Naive thymus-derived CD8-positive, alpha-beta T cell (primary cell): ENCODE measurements around the gene INSL3. TPM values are rescaled to one million over a fixed set of nuclear protein-coding genes. Genes with fewer than 3 reads are reported as not detected.

ENCODE experiments used
- ATAC-seq, 2 donors: fragments of 150-1000 bp; cut with Tn5 transposase in 1 of 2; sonication (Bioruptor Pico), chemical (Tn5 transposase) in 1 of 2; 1 replicate in 1 of 2; 2 replicates in 1 of 2; pipeline ENCODE4 v1.10.0; 2021; ENCODE audit warnings: mild to moderate bottlenecking in 2 of 2, moderate library complexity in 2 of 2
- POLR2A ChIA-PET: fragments of 350-600 bp; sonication (Branson Sonifier 250); formaldehyde crosslinking; loops from one replicate; lab custom pipeline; 2021; ENCODE audit warnings: antibody characterized with exemption; lab: Charles Lee
- DNase-seq, 10 donors: peaks; one replicate each; pipeline versions ENCODE4 v3.0.0 to v3.0.0-alpha.2; 2020 to 2022
- H3K27ac Mint-ChIP-seq, 10 donors: one replicate each; pipeline ENCODE4 v1.8.0; 2020 to 2022; ENCODE audit warnings: mild to moderate bottlenecking in 10 of 10, mixed read lengths in 10 of 10, moderate library complexity in 4 of 10, inconsistent platforms in 1 of 10
- H3K27me3 Mint-ChIP-seq, 5 donors: one replicate each; pipeline ENCODE4 v1.8.0; 2021 to 2022; ENCODE audit warnings: mixed read lengths in 5 of 5
- H3K36me3 Mint-ChIP-seq, 3 donors: one replicate each; pipeline ENCODE4 v1.8.0; 2020 to 2022; ENCODE audit warnings: mixed read lengths in 3 of 3, mild to moderate bottlenecking in 2 of 3, inconsistent platforms in 1 of 3
- H3K4me1 Mint-ChIP-seq, 4 donors: one replicate each; pipeline ENCODE4 v1.8.0; 2021 to 2022; ENCODE audit warnings: mixed read lengths in 4 of 4
- H3K4me3 Mint-ChIP-seq, 10 donors: one replicate each; pipeline ENCODE4 v1.8.0; 2020 to 2022; ENCODE audit warnings: mild to moderate bottlenecking in 10 of 10, mixed read lengths in 10 of 10, moderate library complexity in 6 of 10, inconsistent platforms in 1 of 10
- H3K9me3 Mint-ChIP-seq, 9 donors: one replicate each; pipeline ENCODE4 v1.8.0; 2020 to 2022; ENCODE audit warnings: mixed read lengths in 9 of 9, mild to moderate bottlenecking in 3 of 9, inconsistent platforms in 1 of 9, moderate library complexity in 1 of 9
- polyA plus RNA-seq, 3 donors: library from polyadenylated mRNA; unstranded; fragments of 300-500 nt; fragmentation: Illumina TruSeq; gene quantifications; one replicate each; pipeline ENCODE4 v1.2.3, GENCODE V29; 2021
- total RNA-seq, 8 experiments: library from RNA in 2 of 8; stranded (reverse) in 2 of 8; gene quantifications; one replicate each; pipeline ENCODE4 v1.2.3 and lab custom pipeline; 2021 to 2026

INSL3 gene, protein sequence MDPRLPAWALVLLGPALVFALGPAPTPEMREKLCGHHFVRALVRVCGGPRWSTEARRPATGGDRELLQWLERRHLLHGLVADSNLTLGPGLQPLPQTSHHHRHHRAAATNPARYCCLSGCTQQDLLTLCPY
- 1 to 10 TPM; 2.7 to 3.6 TPM for total RNA-seq
- 1 to 10 TPM in 2 of 3 donors, under 1 TPM in 1; 0.97 to 3.0 (median 1.9) TPM for polyA plus RNA-seq
- total RNA-seq (lab: John Stamatoyannopoulos, UW), result 1.1 to 2.3 (median 1.8) reads per million in 6 experiments

DNA sequence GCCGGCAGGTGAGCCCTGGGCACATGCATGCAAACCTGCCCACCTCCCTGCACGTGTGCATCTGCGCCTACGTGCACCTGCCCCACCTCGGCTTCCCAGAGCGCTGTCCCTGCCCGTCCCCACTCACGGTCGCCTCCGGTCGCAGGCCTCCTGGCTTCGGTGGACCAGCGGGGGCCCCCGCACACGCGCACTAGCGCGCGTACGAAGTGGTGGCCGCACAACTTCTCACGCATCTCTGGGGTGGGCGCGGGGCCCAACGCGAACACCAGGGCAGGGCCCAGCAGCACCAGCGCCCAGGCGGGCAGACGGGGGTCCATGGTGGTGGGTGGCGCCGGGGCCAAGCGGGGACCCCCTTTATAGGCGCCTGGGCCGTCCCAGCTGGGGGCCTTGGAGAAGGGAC, at the start of gene INSL3:
TSS of gene INSL3 (minus strand) at position 330 of the 400 bp plus-strand sequence. CDS start at position 317, 13 bp downstream.
- H3K27me3 Mint-ChIP-seq, result no peaks in the 10 kb centered on the region
- H3K27ac Mint-ChIP-seq, result peak within 1 kb of the TSS in 1 of 10 donors; percentile 17
- peaks cover 0 to 19% (median 7%) of the 10 kb centered on the region in 3 donors for H3K36me3 Mint-ChIP-seq
- H3K4me1 Mint-ChIP-seq, result peaks cover 0 to 5% (median 3%) of the 10 kb centered on the region in 4 donors
- DNase-seq (no peak), ATAC-seq (no peak)
- no peak within 1 kb of the TSS for H3K4me3 Mint-ChIP-seq
- POLR2A ChIA-PET, result interaction anchor here (0.7 kb wide), 1 partner anchor 1632 kb away, joined by 3 read pairs; no protein-coding TSS in a partner anchor
- no peaks in the 10 kb centered on the region for H3K9me3 Mint-ChIP-seq

DNA sequence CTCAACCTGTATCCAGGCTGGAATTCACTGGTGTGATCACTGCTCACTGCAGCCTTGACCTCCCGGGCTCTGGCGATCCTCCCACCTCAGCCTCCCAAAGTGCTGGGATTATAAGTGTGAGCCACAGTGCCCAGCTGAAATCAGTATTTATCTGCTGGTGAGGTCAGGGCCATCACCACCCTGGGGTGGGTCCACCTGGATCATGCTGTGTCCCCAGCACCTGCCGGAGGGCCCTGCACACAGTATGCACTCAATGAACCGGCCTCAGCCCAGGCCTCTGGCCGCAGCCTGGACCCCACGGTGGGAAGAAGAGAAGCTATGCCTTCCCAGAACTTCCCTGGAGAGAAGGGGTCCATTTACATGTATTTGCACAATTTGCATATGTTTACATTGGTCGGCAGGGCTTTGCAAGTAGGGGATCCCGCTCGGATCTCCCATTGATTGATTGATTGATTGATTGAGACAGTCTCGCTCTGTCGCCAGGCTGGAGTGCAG, 47.8 kb upstream of the INSL3 start:
- Mint-ChIP-seq H3K9me3 (no peaks in the 10 kb centered on the region), H3K27me3 (peaks cover 0 to 2% (median 0%) of the 10 kb centered on the region in 5 donors), H3K4me1 (peaks cover 8 to 27% (median 13%) of the 10 kb centered on the region in 4 donors), H3K36me3 (peaks cover 0 to 9% (median 0%) of the 10 kb centered on the region in 3 donors), H3K27ac (peak overlapping the region in 4 of 10 donors; percentile 2 to 81 (median 60)), H3K4me3 (no peak overlapping the region)
- DNase-seq (no peak), ATAC-seq (no peak)
- POLR2A ChIA-PET, result interaction anchor here (0.6 to 4.5 kb wide), 2 partner anchors 9 to 175 kb away, joined by 4 to 48 read pairs; partner anchors contain the start of gene RPL18A

DNA sequence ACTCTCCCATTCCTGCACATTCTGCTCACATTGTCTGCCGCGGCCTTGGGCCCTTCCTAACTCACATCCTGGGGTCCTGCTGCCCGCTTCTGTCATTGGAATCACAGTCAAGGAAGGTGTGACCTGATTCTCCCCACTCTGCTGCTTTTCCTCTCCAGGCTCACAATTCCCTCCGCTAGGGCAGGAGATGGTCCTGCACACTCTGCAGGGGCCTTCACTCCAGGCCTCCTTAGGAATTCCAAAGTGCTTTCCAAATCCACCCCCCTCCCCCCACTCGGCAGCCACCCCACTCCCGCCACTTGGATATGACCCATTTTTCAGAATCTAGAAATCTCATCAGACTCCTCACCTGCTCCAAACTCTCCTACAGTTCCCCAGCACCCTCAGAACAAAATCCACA, 47.4 kb upstream of the INSL3 start:
- ATAC-seq (no peak), DNase-seq (no peak)
- H3K27me3 Mint-ChIP-seq, result peaks cover 0 to 2% (median 0%) of the 10 kb centered on the region in 5 donors
- no peaks in the 10 kb centered on the region for H3K9me3 Mint-ChIP-seq
- peak overlapping the region in 6 of 10 donors; percentile 2 to 86 (median 60) for H3K27ac Mint-ChIP-seq
- POLR2A ChIA-PET, result no interaction called here
- H3K36me3 Mint-ChIP-seq, result peaks cover 0 to 14% (median 0%) of the 10 kb centered on the region in 3 donors
- no peak overlapping the region for H3K4me3 Mint-ChIP-seq
- peaks cover 9 to 27% (median 13%) of the 10 kb centered on the region in 4 donors for H3K4me1 Mint-ChIP-seq

DNA sequence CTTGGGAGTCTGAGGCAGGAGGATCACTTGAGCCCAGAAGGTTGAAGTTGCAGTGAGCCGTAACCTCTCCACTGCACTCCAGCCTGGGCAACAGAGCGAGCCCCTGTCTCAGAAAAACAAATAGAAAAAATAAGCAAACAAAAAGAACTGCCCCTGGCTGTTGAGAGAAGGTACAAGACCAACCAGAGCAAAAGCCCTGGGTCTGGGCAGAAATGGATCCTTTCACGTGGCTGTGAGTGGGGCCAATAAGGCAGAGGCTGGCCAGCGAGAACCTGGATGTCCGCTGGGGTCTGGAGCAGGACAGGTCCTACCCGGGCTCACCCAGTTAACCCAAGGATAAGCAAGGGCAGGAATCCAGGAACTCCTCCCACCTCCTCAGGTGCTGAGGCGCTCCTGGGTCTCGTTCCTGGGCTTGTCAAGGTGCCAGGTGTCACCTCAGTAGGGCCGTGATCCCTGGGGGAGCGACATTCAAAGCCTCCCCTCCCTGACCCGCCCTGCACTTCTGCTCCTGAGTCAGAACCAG, 45.7 kb upstream of the INSL3 start:
- POLR2A ChIA-PET, result no interaction called here
- Mint-ChIP-seq H3K4me3 (no peak overlapping the region), H3K27me3 (peaks cover 0 to 2% (median 0%) of the 10 kb centered on the region in 5 donors), H3K36me3 (peaks cover 0 to 29% (median 1%) of the 10 kb centered on the region in 3 donors), H3K9me3 (no peaks in the 10 kb centered on the region), H3K27ac (peak overlapping the region in 2 of 10 donors; percentile 8 to 83), H3K4me1 (peaks cover 10 to 18% (median 12%) of the 10 kb centered on the region in 4 donors)
- DNase-seq (no peak), ATAC-seq (no peak)

DNA sequence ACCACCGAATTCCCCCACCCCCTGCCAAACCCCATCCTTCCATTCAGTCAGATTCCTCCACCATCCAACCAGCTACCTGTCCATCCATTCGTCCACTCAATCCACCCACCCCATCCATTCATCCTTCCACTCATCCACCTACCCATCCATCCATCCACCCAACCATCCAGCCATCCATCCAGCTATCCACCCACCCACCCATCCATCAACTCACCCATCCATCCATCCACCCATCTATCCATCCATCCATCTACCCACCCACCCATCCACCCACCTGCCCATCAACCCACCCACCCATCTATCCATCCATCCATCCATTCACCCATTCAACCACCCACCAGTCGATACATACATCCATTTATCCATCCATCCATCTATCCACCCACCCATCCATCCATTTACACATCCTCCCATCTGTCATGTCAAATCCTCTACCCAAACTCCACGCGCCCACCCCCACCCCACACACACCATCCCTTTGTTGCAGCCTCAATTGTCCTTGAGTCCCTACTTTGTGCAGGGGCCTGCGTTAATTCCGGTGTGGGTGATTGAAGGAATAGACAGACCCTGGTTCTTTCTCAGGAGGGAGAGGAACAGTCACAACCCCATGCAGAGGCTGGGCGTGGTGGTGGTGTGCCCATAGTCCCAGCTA, 45.1 kb upstream of the INSL3 start:
- no peak overlapping the region for H3K4me3 Mint-ChIP-seq

DNA sequence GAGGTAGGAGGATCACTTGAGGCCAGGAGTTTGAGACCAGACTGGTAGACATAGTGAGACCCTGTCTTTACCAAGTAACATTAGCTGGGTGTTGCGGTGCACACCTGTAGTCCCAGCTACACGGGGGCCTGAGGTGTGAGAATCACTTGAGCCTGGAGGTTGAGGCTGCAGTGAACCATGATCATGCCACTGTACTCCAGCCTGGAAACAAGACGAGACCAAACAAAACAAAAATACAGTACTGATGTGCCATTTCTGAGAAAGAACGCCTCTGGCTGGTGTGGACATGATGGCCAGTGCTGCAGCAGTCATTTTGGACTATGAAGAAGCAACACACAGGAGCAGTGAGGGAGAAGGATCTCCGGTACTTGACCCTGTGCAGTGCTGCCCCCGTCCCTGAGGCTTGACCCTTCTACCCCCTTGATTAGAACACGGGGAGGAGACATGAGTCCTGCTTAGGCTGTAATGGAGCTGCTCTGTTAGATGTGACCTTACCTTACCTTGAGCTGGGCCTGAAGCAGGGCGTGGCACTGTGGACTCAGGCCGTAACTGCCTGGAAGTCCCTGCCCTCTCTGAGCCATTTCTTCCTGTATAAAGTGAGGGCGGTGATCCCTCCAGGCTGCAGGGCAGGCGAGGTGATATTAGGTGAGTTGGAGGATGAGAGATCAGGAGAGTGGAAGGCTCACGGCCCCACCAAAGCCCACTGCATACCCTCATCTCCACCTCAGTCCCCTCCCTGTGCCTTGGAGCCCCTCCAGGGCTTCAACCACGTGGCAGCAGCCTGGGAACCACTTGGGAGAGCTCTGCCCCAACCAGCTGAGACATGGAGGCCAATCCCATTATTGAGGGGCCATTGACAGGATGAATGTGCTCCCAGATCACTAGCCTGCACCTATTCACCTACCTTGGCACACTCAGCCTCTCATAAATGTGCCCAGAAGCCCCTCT, 44.3 kb upstream of the INSL3 start:
- no peaks in the 10 kb centered on the region for H3K27me3 Mint-ChIP-seq
- H3K4me3 Mint-ChIP-seq, result peak overlapping the region in 3 of 10 donors; percentile 2 to 29 (median 16)
- peak overlapping the region in 8 of 10 donors; percentile 33 to 76 (median 52) for H3K27ac Mint-ChIP-seq
- peaks cover 0 to 41% (median 6%) of the 10 kb centered on the region in 3 donors for H3K36me3 Mint-ChIP-seq
- peaks cover 13 to 20% (median 18%) of the 10 kb centered on the region in 4 donors for H3K4me1 Mint-ChIP-seq
- POLR2A ChIA-PET, result interaction anchor here (0.6 to 4.0 kb wide), 2 partner anchors 67 to 335 kb away, joined by 3 to 12 read pairs; partner anchors contain the start of gene CCDC124
- DNase-seq (no peak), ATAC-seq (no peak)
- no peaks in the 10 kb centered on the region for H3K9me3 Mint-ChIP-seq

More for the DNA sequence above, 45.1 kb upstream of the INSL3 start:
- peak overlapping the region in 2 of 10 donors; percentile 76 to 83 for H3K27ac Mint-ChIP-seq
- ATAC-seq, result no peak
- H3K27me3 Mint-ChIP-seq, result peaks cover 0 to 2% (median 0%) of the 10 kb centered on the region in 5 donors
- no peak for DNase-seq
- peaks cover 11 to 18% (median 13%) of the 10 kb centered on the region in 4 donors for H3K4me1 Mint-ChIP-seq
- H3K36me3 Mint-ChIP-seq, result peaks cover 0 to 35% (median 2%) of the 10 kb centered on the region in 3 donors
- POLR2A ChIA-PET, result interaction anchor here (0.6 to 4.0 kb wide), 2 partner anchors 66 to 336 kb away, joined by 3 to 12 read pairs; partner anchors contain the start of gene CCDC124
- no peaks in the 10 kb centered on the region for H3K9me3 Mint-ChIP-seq

DNA sequence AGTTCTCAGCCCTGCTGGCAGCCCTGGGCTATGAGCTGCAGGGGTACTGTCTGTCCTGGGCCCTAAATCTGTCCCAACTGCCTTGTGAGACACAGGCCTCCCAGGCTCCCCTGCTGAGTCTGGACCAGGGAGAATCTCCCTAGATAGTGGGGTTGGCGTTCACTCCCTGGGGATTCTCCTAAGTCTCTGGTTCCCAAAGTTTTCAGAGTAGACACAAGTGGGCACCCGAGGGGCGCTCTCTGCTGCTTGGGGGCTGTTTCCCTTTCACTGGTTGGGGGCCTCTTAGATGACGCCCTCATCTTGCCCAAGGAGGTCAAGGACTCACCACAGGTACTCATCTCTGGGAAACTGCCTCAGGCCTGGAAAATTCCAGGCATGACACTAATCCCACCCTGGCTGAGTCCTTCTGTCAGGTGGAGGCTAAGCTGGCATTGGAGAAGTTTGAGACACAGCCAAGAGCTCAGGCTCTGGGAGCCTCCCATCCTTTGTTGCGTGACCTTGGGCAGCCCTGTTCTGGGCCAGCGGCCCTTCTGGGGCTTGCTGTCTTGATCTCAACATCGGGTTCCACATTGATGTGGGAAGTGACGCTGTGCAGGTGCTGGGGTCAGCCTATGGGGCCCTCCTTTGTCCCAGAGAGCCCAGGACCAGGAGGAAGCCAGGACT, 42.3 kb upstream of the INSL3 start:
- POLR2A ChIA-PET, result interaction anchor here (1.1 to 4.0 kb wide), 3 partner anchors 8 to 137 kb away, joined by 3 to 12 read pairs (median 8); partner anchors contain the start of genes CCDC124 and SLC5A5
- Mint-ChIP-seq H3K27ac (peak overlapping the region in 6 of 10 donors; percentile 15 to 70 (median 50)), H3K36me3 (peaks cover 5 to 45% (median 6%) of the 10 kb centered on the region in 3 donors)

DNA sequence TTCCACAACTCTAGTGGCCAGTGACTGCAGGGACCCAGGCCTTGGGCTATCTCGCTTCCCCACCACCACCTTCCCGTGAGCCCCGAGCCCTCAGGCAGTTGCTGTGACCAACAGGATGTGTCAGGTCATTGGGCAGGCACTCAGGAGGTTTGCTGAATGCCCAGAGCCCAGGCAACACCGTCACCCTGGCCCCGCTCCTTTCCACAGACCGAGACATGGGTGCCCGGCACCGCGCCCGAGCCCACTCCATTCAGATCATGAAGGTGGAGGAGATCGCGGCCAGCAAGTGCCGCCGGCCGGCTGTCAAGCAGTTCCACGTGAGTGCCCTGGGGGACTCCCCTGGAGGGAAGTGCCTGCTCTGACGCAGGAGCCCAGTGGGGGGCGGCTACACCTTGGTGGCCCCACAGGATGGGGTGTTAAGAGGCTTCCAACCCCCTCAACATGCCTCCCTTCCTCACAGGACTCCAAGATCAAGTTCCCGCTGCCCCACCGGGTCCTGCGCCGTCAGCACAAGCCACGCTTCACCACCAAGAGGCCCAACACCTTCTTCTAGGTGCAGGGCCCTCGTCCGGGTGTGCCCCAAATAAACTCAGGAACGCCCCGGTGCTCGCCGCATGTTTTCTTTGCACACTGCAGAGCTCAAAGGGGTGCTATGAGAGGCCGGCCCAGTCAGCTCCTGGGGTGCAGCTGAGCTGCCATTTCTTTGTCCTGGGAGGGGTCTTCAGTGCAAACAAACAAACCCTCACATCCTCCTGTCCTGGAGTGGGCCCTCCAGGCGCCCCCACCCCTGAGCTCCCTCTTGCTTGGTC, 41.6 kb upstream of the INSL3 start:
- Mint-ChIP-seq H3K36me3 (peaks cover 5 to 45% (median 6%) of the 10 kb centered on the region in 3 donors), H3K9me3 (no peaks in the 10 kb centered on the region), H3K27me3 (no peaks in the 10 kb centered on the region), H3K27ac (peak overlapping the region in 6 of 10 donors; percentile 57 to 81 (median 72)), H3K4me1 (peaks cover 21 to 35% (median 32%) of the 10 kb centered on the region in 4 donors), H3K4me3 (peak overlapping the region in 7 of 10 donors; percentile 24 to 96 (median 69))
- DNase-seq (no peak), ATAC-seq (no peak)
- POLR2A ChIA-PET, result interaction anchor here (1.1 to 4.0 kb wide), 3 partner anchors 9 to 137 kb away, joined by 3 to 12 read pairs (median 8); partner anchors contain the start of genes CCDC124 and SLC5A5

More for the DNA sequence above, 42.3 kb upstream of the INSL3 start:
- no peak for ATAC-seq
- H3K9me3 Mint-ChIP-seq, result no peaks in the 10 kb centered on the region
- H3K27me3 Mint-ChIP-seq, result no peaks in the 10 kb centered on the region
- peak overlapping the region in 4 of 10 donors; percentile 2 to 75 (median 20) for H3K4me3 Mint-ChIP-seq
- H3K4me1 Mint-ChIP-seq, result peaks cover 21 to 35% (median 32%) of the 10 kb centered on the region in 4 donors
- no peak for DNase-seq

DNA sequence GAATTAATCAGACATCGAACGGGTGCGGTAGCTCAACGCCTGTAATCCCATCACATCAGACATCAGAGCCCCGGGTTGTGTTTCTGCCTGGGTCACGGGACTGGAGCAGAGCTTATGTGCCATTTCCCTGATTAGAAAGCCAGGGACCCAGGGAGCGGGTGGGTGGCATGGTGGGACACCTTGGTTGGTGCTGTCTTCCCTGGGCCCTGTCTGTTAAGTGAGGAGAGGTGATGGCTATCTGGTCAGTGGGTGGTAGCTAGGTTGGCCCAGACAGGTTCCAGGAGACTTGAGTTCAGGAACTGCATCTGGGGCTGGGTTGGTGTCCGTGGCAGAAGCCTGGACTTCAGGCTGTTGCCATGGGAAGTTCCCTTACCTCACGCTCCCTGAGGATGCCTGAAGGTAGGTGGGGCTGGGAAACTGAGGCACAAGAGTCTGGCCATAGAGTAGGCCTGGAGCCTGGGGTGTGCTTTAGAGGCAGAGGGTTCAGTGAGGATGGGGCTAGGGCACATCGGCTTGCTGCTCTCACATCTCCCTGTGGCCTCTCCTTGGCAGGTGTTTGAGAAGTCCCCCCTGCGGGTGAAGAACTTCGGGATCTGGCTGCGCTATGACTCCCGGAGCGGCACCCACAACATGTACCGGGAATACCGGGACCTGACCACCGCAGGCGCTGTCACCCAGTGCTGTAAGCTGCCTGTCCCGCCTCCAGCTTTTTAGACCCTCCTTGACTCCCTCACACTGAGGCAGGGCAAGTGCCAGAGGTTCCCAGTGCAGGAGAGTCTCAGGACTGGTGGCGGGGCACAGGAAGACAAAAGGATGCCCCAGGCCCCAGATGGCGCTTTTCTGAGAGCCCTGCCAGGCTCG, 40.5 kb upstream of the INSL3 start:
- peak overlapping the region; percentile 75 to 100 (median 96) for H3K27ac Mint-ChIP-seq
- peaks cover 21 to 35% (median 32%) of the 10 kb centered on the region in 4 donors for H3K4me1 Mint-ChIP-seq
- no peaks in the 10 kb centered on the region for H3K27me3 Mint-ChIP-seq
- peaks cover 5 to 45% (median 6%) of the 10 kb centered on the region in 3 donors for H3K36me3 Mint-ChIP-seq
- H3K9me3 Mint-ChIP-seq, result no peaks in the 10 kb centered on the region
- POLR2A ChIA-PET, result interaction anchor here (0.5 to 7.7 kb wide), 6 partner anchors 10 to 452 kb away, joined by 3 to 292 read pairs (median 14); partner anchors contain the start of genes ARRDC2, CCDC124, JAK3 and SLC5A5
- ATAC-seq (no peak), DNase-seq (no peak)
- H3K4me3 Mint-ChIP-seq, result peak overlapping the region; percentile 91 to 100 (median 99)
